Measurements from ENCODE around the gene RELA.
"Not testable (repeated sequence)": the region's sequence is repeated elsewhere in the genome, so short reads cannot be mapped to it uniquely, and the experiment has no call there.

Gene RELA

DNA sequence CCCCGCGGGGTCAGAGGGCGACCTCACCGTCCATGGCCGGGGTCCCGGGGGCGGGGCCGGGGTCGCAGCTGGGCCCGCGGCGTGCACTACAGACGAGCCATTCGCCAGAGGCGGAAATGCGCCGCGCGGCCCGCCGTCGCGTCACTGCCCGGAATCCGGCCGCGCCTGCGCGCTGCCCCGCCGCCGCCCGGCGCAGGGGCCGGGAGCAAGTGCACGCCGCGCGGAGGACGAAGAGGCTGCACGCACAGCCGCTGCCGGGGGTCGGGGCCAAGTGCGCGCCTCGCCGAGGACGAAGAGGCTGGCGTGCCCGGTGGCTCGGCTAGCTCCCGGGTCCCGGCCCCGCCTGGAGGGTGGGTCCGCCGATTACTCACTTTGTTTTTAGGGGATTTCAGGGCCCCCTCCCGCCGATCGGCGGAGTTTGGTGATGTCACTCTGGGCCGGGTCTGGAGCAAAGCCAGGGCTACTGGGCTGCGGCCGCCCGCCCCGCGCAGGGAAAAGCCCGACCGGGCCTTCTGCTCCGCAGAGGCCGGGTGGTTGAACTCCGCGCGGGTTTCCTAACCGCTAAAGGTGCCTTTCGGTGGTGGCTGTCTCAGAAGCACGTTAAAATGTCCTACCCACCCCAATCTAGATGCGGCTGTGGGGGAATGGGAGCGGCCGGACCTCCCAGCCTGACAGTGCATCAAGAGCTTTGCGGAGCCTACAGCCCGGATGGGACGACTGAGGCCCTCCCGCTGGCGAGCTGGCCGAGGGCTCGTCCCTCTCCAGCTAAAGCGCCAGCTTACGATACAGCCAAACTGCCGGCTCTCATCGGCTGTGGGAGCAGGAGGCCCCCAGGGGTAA, at the start of gene RELA:
RELA (minus strand) TSS at position 118 of the 840 bp plus-strand sequence; CDS start at position 34, 84 bp downstream.
- peak; percentile 64 for DNase-seq

DNA sequence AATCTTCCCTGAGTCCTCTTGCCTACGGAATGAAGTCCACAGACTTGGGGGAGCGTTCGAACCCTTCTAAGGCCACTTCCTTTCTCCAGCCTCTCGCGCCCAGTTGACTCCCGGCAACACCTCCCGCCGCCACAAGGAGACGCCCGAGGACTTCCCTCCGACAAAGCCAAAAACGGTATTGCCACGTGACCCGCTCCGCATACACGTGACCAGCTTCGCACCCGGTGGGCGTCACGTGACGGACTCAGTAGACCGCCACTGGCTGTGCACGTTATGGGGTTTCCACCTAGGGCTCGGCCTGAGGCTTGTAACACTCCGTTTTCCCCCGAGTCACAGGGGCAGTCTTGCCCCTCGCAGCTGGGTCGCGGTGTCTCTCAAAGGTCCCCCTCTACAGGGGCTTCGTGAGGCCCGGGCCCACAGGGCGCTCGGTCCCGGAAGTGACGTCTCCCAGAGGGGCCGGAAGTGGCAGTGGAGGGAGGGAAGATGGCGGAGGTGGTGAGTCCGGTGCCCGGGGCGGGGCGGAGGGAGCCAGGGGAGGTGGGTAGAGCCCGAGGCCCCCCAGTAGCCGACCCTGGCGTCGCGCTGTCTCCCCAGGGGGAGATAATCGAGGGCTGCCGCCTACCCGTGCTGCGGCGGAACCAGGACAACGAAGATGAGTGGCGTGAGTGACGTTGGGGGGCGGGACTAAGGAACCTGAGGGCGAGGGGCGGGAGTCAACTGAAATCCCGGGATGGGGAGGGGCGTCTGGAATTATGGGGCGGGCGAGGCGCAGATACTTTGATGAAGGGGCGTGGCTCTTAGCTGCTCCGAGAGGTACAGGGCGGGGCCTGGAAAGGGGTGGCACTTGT, 49.3 kb upstream of the RELA start, which contains the start of gene KAT5:
KAT5 (plus strand) TSS at position 468 of the 848 bp plus-strand sequence; CDS start at position 484, 16 bp downstream.
- DNase-seq = peak; percentile 98

DNA sequence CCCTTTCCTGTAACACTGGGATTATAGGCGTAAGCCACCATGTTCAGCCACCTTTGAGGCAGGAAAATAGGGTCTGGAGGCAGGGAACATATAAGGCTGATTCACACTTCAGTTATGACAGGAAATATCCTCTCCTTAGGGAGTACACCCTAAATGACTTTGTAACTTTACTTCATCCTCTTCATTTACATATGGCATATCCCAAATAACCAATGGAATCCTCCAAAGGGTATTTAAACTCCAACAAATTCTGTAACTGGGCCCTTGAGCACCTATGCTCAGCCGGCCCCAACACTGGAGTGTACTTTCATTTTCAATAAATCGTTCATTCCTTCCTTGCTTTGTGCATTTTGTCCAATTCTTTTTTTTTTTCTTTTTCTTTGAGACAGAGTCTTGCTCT, 47.7 kb upstream of the RELA start:
- DNase-seq = no peak

DNA sequence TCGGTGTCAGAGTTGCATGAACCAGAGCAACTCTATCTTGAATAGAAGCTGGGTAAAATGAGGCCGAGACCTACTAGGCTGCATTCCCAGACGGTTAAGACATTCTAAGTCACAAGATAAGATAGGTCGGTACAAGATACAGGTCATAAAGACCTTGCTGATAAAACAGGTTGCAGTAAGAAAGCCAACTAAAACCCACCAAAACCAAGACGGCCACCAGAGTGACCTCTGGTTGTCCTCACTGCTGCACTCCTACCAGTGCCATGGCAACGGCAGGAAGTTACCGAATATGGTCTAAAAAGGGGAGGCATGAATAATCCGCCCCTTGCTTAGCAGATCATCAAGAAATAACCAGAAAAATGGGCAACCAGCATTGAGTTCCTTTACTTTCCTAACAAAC, 46.9 kb upstream of the RELA start:
- no peak for DNase-seq

DNA sequence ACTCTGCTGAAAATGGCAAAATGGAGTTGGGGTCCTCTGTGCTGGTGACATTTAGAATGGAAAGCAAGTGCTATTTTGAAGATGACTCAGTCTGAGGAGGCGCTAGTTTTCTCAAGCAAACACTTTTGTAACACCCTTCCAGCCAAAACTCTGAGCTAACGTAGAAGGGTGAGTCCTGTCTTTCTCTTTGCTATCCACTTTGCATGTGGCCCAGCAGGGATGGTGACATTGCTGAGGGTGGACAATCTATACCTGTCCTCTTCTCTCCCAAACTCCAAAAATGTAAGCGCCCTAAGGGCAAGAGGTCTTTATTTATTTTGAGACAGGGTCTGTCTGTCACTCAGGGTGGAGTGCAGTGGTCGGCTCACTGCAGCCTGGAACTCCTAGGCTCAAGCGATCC, 45.7 kb upstream of the RELA start:
- no peak for DNase-seq

DNA sequence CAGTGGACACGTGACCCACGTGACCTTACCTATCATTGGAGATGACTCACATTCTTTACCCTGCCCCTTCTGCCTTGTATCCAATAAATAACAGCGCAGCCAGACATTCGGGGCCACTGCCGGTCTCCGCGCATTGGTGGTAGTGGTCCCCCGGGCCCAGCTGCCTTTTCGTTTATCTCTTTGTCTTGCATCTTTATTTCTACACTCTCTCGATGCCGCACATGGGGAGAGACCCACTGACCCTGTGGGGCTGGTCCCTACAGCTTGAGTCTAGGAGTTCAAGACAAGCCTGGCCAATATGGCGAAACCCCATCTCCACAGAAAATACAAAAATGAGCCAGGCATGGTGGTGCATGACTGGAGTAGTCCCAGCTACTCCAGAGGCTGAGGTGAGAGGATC, 44.3 kb upstream of the RELA start:
- not testable (repeated sequence) for DNase-seq

DNA sequence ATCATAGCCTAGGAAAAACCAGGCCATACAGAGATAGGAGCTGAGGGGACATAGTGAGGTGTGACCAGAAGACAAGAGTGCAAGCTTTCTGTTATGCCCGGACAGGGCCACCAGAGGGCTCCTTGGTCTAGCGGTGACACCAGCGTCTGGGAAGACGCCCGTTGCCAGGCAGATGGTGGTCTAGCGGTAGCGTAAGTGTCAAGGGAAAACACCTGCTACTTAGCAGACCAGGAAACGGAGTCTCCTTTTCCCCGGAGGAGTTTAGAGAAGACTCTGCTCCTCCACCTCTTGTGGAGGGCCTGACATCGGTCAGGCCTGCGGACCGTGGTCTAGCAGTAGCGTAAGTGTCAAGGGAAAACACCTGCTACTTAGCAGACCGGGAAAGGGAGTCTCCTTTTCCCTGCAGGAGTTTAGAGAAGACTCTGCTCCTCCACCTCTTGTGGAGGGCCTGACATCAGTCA, 43.6 kb upstream of the RELA start:
- DNase-seq = peak; percentile 54

DNA sequence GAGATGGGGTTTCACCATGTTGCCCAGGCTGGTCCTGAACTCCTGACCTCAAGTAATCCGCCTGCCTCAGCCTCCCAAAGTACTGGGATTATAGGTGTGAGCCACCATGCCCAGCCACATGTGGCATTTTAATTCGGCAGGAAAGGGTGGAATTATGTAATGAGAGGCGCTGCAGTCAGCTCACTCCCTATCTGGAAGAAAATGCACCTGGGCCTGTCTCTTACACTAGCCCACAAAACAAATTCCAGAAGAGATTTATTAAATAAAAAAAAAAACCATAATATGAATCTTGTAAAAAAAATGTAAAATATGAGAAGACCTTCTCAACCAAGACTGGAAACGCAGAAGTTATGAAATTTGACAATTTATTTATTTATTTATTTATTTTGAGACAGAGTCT, 41.1 kb upstream of the RELA start:
- no peak for DNase-seq

DNA sequence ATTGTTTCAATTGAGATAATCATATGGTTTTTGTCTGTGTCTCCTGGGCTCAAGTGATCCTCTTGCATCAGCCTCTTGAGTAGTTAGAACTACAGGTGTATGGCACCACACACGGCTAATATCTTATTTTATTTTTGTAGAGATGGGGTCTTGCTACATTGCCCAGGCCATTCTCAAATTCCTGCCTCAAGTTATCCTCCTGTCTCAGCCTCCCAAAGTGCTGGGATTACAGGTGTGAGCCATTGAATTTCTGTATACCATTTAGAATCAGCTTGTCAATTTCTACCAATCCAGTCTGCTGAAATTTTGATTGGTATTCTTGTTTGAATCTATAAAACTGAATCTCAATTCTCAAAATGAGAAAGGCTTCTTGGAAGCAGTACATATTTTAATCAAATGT, 39.0 kb upstream of the RELA start:
- no peak for DNase-seq

DNA sequence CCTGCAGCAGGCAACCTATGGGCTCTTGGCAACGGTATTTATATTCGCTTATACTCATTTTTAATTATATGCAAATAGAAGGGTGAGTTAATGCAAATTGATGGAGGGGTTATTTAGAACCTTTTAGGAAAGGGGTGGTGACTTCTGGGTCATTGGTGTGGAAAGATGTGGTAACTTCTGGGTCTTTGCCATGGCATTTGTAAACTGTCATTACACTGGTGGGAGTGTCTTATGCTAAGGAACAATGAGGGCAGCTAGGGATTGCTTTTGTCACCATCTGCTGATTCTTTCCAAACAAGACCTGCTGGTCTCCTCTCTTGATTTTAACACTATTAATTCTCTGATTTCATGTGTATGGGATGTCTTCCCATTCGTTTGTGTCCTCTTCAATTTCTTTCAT, 37.7 kb upstream of the RELA start:
- no peak for DNase-seq

DNA sequence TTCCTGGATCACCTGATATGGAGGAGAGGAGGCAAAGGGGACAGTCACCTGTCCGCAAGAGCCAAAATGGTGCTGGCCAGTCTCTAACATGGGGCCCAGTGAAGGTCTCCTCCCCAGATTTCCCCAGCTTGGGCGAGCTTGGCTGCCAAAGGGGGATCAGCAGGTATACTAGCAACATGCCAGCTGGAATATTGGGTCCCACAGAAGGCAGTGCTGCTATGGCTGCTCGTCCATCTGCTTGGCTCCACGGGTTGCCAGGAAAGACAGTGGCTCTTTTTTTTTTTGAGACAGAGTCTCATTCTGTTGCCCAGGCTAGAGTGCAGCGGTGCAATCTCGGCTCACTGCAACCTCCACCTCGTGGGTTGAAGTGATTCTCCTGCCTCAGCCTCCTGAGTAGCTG, 36.6 kb upstream of the RELA start:
- DNase-seq = no peak

DNA sequence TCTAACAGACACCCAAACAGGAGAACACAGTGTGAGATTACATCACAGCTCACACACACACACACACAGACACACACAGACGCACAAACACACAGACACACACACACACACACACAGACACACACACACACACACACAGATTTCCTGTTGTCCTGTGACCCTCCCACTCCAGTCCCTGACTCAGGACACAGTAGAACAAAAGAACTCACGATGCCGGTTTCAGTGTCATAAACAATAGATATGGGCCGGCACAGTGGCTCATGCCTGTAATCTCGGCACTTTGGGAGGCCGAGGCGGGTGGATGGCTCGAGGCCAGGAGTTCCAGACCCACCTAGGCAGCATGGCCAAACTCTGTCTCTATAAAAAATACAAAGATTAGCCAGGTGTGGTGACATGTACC, 35.5 kb upstream of the RELA start:
- DNase-seq = no peak

DNA sequence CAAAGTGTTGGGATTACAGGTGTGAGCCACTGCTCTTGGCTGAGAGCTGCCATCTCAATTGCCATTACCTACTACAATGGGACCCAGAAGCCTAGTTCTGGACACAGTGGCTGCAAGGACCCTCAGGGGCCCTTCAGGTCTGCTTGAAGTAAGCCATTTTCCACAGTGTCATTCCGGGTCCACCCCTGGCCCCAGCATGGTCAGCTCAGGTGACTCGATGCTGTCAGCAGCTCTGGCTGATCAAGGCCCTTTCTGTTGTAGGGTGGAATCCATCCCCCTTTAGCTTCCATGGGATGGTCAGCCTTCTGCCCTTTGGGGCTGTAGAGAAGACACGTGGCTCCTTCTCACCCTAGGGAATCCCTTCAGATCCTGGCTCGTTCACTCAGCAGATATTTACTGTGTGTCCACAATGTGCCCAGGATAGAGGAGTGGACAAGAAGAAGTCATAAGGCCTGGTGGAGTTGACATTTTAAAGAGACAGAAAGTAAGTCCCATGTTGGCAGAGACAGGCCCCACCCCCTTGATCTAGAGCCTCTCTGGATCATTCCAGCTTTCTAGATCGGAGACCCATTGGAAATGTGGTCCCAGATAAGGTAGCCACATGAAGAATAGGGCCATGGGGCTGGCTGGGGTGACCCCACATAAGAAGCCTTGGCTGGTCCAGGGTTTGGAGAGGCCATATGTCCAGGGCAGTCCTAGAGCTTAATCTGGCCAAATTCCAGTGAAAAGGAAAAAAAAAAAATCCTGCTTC, 34.3 kb upstream of the RELA start:
- DNase-seq = no peak

DNA sequence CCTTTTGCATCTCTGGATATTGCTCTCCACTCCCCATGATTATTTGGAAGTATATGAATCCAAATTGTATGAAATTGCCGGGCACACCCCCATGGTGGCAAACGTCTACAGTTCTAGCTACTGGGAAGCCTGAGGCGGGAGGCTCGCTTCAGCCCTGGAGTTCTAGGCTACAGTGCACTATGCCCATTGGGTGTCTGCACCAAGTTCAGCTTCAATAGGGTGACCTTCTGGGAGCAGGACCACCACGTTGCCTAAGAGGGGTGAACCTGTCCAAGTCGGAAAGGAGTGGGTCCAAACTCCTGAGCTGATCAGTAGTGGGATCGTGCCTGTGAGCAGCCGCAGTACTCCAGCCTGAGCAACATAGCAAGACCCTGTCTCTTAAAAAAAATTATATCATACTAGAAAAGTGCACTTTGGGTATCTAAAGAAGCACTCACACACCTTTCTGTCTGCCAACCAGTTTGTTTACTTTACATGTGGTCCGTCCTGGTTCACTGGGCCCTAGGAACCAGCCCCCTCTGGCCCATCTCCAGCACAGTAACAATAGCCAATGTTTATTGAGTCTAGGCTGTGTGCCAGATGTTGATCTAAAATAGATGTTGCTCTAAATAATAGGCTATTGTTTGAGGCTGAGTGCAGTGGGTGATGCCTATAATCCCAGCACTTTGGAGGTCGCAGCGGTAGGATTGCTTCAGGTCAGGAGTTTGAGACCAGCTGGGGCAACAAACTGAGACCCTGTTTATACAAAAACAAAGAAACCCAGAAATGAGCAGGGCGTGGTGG, 32.9 kb upstream of the RELA start:
- peak; percentile 94 for DNase-seq

DNA sequence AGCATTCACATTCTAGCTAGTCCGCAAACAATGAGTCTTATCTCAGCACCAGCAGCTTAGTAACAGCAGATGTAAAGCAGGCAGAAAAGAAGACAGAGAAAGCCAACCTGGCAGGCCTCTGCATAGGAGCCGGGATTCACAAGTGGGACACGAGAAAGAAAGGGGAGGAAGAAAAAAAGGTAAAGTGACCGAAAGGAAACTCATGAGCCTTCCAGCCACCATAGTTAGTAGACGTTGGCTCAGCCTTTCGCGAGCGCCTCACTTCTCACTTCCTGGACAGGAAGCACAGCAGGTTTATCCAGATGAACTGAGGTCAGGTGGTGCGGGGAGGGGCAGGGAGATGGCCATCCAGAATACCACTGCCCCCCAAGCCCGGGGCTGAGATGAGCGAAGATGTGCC, 29.7 kb upstream of the RELA start:
- no peak for DNase-seq

DNA sequence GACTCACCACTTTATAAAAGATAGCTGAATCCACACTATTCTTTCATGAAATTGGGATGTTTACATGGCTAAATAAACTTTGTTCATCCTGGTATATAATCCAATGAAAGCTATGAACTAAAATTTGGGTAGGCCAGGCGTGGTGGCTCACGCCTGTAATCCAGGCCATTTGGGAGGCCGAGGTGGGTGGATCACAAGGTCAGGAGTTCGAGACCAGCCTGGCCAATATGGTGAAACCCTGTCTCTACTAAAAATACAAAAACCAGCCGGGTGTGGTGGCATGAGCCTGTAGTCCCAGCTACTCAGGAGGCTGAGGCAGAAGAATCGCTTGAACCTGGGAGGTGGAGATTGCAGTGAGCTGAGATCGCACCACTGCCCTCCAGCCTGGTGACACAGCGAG, 29.1 kb upstream of the RELA start:
- DNase-seq = not testable (repeated sequence)

DNA sequence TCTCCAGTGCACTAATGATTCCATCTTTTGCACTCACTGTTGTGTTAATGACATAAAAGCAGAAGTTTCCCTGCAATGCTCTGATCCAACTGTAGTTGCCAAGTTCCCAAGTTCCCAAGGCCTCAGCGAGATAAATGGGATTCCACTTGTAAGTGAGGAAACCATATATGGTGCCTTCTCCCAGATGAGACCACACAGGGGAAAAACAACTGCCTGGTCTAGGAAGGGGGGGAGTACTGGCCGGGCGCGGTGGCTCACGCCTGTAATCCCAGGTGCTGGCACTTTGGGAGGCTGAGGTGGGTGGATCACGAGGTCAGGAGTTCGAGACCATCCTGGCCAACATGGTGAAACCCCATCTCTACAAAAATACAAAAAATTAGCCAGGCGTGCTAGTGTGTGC, 23.3 kb upstream of the RELA start:
- no peak for DNase-seq

DNA sequence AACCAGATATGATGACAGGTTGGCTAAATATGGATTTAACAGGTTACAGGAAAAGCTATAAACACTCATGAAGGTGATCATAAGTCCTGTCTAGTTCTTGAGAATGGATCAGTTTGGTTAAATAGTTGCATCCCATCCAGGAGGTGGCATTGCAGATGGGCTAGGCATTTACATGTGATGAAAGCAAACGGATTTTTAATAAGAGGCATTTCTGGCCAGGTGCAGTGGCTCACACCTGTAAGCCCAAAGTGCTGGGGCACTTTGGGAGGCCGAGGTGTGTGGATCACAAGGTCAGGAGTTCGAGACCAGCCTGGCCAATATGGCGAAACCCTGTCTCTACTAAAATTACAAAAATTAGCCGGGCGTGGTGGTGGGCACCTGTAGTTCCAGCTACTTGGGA, 20.8 kb upstream of the RELA start:
- DNase-seq = not testable (repeated sequence)

DNA sequence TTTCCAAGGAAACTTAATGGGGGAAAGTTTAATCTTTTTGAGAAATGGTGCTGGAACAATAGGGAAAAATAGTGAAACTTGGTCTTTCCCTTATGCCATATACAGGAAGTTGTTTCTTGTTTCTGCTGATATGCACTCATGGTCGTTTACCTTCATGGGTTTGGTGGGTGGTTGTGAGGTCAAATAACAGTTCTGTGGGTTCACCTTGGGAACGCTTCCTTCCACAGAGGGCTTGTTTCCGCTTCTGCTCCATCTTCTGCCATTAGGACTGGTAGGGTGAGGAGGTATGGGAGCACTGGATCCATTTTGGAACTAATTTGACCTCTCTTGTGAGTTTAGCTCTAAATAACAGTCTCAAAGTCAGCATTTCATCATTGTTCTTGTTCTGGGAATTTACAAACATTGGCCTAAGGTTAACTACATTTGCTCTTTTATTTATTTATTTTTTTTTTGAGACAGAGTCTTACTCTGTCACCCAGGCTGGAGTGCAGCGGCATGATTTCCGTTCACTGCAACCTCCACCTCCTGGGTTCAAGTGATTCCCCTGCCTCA, 17.6 kb upstream of the RELA start:
- no peak for DNase-seq

DNA sequence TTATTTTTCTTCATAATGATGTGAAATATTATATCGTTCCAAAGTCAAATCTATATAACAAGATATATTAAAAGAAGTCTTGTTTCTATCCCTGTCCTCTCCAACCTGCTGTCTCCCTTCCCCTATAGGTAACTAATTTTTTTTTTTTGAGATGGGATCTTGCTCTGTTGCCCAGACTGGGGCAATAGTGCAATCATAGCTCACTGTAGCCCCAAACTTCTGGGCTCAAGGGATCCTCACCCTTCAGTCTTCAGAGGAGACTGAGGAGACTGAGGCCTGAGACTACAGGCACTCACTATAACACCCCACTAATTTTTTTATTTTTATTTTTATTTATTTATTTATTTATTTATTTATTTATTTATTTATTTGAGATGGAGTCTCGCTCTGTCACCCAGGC, 10.3 kb upstream of the RELA start:
- no peak for DNase-seq

DNA sequence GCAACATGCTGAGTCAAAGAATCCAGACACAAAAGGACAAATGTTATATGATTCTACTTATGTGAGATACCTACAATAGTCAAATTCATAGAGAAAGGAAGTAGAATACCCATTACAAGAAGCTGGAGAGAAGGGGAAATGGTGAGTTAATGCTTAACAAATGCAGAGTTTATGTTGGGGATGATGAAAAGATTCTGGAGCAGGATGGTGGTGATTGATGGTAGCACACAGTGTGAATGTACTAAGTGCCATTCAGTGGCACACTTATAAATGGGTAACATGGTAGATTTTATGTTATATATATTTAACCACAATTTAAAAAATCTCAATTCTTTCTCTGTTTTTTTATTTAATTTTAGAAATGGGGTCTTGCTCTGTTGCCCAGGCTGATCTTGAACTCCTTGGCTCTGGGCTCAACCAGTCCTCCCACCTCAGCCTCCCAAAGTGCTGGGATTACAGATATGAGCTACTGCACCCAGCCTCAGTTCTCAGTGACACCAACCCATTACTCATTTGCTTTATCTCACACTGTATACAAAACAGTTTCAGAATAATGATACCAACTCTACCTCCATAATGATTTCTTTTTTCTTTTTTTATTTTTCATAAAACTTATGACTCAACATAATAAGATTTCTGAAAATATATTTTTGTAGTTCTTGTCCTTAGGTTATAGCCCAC, 9.6 kb upstream of the RELA start:
- no peak for DNase-seq
